ENCODE measurements around the gene MED12L.

MED12L gene

DNA sequence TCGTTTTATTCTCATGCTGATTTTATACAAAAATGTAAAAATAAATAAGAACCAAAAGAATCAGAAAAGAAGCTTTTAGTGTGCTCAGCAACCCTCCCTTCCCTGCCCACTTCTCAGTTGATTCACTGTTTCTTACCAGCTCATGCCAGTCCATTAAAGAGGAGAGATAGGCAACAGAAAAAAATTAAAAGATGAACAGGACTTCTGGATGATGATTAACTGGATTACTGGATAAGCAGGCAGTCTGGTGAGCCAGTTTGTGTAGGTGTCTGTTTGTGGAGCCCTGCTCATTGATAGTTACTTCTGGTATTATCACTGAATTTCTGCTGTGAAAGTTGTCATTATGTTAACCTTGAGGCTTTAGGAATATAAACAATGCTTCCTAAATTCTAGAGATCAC lies 132.7 kb downstream of the MED12L start:
- H2AFZ ChIP-seq (ENCODE audit: low read length) = no peak overlapping the region
- no peak overlapping the region for H3K27ac ChIP-seq (ENCODE audit: low read depth, low read length, poor library complexity, severe bottlenecking)

DNA sequence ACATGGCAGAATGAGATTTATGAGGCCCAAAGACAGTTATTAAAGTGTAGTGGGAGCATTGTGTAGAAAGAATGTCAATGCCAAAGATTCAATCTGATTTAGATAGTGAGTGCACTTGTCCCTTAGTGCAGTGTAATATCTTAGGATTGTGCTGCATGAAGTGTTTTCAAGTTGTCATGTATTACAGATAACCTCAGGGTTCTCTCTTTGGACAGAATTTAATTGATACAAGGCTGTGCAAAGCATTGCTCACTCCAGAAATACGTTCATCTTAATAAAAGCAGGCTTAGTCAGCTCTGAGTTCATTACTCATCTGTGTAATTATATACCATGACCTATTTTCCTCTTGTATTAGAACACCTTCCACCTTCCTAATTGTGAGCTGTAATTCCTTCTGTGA lies 133.6 kb downstream of the MED12L start:
- Histone ChIP-seq H3F3A (ENCODE audit: insufficient read depth, low read length) (no peaks in the 10 kb centered on the region), H3K79me2 (ENCODE audit: insufficient read depth, low read length) (no peaks in the 10 kb centered on the region), H3K9ac (ENCODE audit: low read length) (no peak overlapping the region), H3K9me3 (ENCODE audit: low read length) (0 out of 2 replicates have a peak, but pooled peaks cover 3% of the 10 kb centered on the region), H3K4me1 (ENCODE audit: insufficient read depth, low read length, severe bottlenecking) (no peaks in the 10 kb centered on the region), H3K36me3 (ENCODE audit: insufficient read depth, low read length) (no peaks in the 10 kb centered on the region), H3K27me3 (ENCODE audit: insufficient read depth, low read length) (no peaks in the 10 kb centered on the region), H3K9me2 (ENCODE audit: low read depth, low read length) (no peaks in the 10 kb centered on the region), H3K4me3 (ENCODE audit: low read depth, low read length, poor library complexity, severe bottlenecking) (no peak overlapping the region), H2AFZ (ENCODE audit: low read length) (no peak overlapping the region), H3K4me2 (ENCODE audit: low read length) (no peak overlapping the region), H4K20me1 (ENCODE audit: insufficient read depth, low read length) (no peaks in the 10 kb centered on the region), H3K27ac (ENCODE audit: low read depth, low read length, poor library complexity, severe bottlenecking) (no peak overlapping the region)
- no peak for TF ChIP-seq CTCF (IDR thresholded peaks at IDR 0.05; ENCODE audit: low read length)

More for the DNA sequence above, 132.7 kb downstream of the MED12L start:
- H3K9me2 ChIP-seq (ENCODE audit: low read depth, low read length) = no peaks in the 10 kb centered on the region
- H3K79me2 ChIP-seq (ENCODE audit: insufficient read depth, low read length) = no peaks in the 10 kb centered on the region
- no peak overlapping the region for H3K4me2 ChIP-seq (ENCODE audit: low read length)
- H3F3A ChIP-seq (ENCODE audit: insufficient read depth, low read length) = no peaks in the 10 kb centered on the region
- H4K20me1 ChIP-seq (ENCODE audit: insufficient read depth, low read length) = no peaks in the 10 kb centered on the region
- no peaks in the 10 kb centered on the region for H3K36me3 ChIP-seq (ENCODE audit: insufficient read depth, low read length)
- no peaks in the 10 kb centered on the region for H3K27me3 ChIP-seq (ENCODE audit: insufficient read depth, low read length)
- TF ChIP-seq CTCF (IDR thresholded peaks at IDR 0.05; ENCODE audit: low read length) = no peak
- no peak for TF ChIP-seq EZH2 (IDR thresholded peaks at IDR 0.05; ENCODE audit: borderline replicate concordance, low read length)
- no peak overlapping the region for H3K9ac ChIP-seq (ENCODE audit: low read length)
- H3K4me3 ChIP-seq (ENCODE audit: low read depth, low read length, poor library complexity, severe bottlenecking) = no peak overlapping the region
- no peaks in the 10 kb centered on the region for H3K4me1 ChIP-seq (ENCODE audit: insufficient read depth, low read length, severe bottlenecking)
- H3K9me3 ChIP-seq (ENCODE audit: low read length) = 0 out of 2 replicates have a peak, but pooled peaks cover 3% of the 10 kb centered on the region

- no peaks in the 10 kb centered on the region for H4K20me1 ChIP-seq (ENCODE audit: insufficient read depth, low read length)
- no peak overlapping the region for H3K9ac ChIP-seq (ENCODE audit: low read length)
- no peak overlapping the region for H3K4me2 ChIP-seq (ENCODE audit: low read length)
- H3F3A ChIP-seq (ENCODE audit: insufficient read depth, low read length) = no peaks in the 10 kb centered on the region
- H3K79me2 ChIP-seq (ENCODE audit: insufficient read depth, low read length) = no peaks in the 10 kb centered on the region
- H3K4me1 ChIP-seq (ENCODE audit: insufficient read depth, low read length, severe bottlenecking) = peaks cover 22% of the 10 kb centered on the region
- no peaks in the 10 kb centered on the region for H3K9me2 ChIP-seq (ENCODE audit: low read depth, low read length)
- 0 out of 2 replicates have a peak, but pooled peaks cover 3% of the 10 kb centered on the region for H3K9me3 ChIP-seq (ENCODE audit: low read length)
- no peaks in the 10 kb centered on the region for H3K36me3 ChIP-seq (ENCODE audit: insufficient read depth, low read length)
- H3K27ac ChIP-seq (ENCODE audit: low read depth, low read length, poor library complexity, severe bottlenecking) = no peak overlapping the region
- no peaks in the 10 kb centered on the region for H3K27me3 ChIP-seq (ENCODE audit: insufficient read depth, low read length)
- no peak overlapping the region for H2AFZ ChIP-seq (ENCODE audit: low read length)
- H3K4me3 ChIP-seq (ENCODE audit: low read depth, low read length, poor library complexity, severe bottlenecking) = no peak overlapping the region
- TF ChIP-seq CTCF (IDR thresholded peaks at IDR 0.05; ENCODE audit: low read length) (no peak), EZH2 (IDR thresholded peaks at IDR 0.05; ENCODE audit: borderline replicate concordance, low read length) (no peak)
Measured at GRCh38 chr3:151224268-151224866, 138.9 kb downstream of the MED12L start.
